ENCODE measurements around the gene TNFRSF6B.
"Not testable (repeated sequence)": the region's sequence is repeated elsewhere in the genome, so short reads cannot be mapped to it uniquely, and the experiment has no call there.

The TNFRSF6B gene

GRCh38 chr20:63711085-63711645 is 14.7 kb downstream of the TNFRSF6B start:
- DNase-seq, result no peak

- no peak for DNase-seq
Measured at GRCh38 chr20:63712191-63712590, 15.7 kb downstream of the TNFRSF6B start.

DNA sequence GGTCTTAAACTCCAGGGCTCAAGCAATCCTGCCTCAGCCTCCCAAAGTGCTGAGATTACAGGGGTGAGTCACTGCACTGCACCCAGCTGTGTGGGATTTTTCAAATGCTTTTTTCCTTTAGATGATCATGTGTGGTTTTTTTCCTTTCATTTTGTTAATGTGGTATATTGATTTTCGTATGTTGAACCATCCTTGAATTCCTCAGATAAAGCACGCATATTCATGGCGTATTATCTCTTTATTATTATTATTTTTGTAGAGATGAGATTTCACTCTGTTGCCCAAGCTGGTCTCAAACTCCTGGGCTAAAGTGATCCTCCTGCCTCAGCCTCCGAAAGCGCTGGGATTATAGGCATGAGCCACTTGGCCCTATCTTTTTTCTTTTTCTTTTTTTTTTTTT is 18.4 kb downstream of the TNFRSF6B start:
- DNase-seq, result no peak

GRCh38 chr20:63718996-63719395 is 22.5 kb downstream of the TNFRSF6B start:
- DNase-seq, result no peak

GRCh38 chr20:63722967-63723622 is 26.6 kb downstream of the TNFRSF6B start:
- not testable (repeated sequence) for DNase-seq

DNA sequence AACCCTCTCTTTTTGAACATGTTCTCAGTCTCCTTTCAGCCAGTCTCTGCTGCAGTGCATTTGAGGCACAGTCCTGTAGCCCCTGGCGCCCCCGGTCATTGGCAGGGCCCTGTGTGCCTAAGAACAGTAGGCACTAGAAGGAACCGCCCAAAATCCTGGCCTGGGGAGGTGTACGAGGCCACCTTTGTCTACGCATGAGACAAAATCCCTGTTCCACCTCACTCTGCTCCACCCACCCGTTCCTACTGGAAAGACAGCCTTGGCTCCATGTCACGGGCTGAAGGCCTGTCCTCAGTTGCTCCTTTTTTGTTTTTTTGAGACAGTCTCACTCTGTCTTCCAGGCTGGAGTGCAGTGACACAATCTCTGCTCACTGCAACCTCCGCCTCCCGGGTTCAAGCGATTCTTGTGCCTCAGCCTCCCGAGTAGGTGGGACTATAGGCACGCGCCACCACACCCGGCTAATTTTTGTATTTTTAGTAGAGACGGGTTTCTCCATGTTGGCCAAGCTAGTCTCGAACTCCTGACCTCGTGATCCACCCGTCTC is 33.8 kb downstream of the TNFRSF6B start:
- DNase-seq, result not testable (repeated sequence)

DNA sequence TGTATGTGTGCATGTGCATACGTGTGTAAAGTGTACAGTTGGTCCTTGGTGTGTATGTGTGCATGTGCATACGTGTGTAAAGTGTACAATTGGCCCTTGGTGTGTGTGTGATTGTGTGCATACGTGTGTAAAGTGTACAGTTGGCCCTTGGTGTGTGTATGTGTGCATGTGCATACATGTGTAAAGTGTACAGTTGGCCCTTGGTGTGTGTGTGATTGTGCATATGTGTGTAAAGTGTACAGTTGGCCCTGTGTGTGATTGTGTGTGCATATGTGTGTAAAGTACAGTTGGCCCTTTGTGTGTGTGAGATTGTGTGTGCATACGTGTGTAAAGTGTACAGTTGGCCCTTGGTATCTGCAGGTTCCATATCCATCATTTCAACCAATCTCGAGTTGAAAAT is 35.0 kb downstream of the TNFRSF6B start:
- DNase-seq, result no peak

- no peak for DNase-seq
Measured at GRCh38 chr20:63732118-63733095, 36.0 kb downstream of the TNFRSF6B start.

GRCh38 chr20:63733117-63733516 is 36.7 kb downstream of the TNFRSF6B start:
- no peak for DNase-seq

DNA sequence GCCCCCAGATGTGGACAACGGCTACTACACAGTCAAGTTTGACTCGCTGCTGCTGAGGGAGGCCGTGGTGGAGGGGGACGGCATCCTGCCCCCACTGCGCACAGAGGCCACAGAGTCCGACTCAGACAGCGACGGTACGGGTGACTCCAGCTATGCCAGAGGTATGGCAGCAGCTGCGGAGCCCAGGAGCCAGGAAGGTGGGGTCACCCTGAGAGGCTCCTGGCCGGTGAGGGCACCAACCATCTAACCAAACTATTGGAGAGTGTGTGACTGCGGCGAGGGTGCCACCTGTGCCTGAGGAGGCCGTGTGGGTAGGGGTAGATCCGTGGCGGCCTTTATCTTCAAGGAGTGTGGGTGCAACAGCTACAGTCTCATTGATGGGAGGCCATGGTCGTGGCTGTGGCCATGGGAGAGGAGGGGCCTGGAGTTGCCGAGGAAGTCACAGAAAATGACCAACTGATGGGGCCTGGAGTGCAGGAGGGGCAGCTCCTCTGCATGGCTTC is 37.2 kb downstream of the TNFRSF6B start:
- no peak for DNase-seq

- DNase-seq, result no peak
Measured at GRCh38 chr20:63734111-63734945, 37.9 kb downstream of the TNFRSF6B start.

- no peak for DNase-seq
Measured at GRCh38 chr20:63734946-63735858, 38.8 kb downstream of the TNFRSF6B start.

DNA sequence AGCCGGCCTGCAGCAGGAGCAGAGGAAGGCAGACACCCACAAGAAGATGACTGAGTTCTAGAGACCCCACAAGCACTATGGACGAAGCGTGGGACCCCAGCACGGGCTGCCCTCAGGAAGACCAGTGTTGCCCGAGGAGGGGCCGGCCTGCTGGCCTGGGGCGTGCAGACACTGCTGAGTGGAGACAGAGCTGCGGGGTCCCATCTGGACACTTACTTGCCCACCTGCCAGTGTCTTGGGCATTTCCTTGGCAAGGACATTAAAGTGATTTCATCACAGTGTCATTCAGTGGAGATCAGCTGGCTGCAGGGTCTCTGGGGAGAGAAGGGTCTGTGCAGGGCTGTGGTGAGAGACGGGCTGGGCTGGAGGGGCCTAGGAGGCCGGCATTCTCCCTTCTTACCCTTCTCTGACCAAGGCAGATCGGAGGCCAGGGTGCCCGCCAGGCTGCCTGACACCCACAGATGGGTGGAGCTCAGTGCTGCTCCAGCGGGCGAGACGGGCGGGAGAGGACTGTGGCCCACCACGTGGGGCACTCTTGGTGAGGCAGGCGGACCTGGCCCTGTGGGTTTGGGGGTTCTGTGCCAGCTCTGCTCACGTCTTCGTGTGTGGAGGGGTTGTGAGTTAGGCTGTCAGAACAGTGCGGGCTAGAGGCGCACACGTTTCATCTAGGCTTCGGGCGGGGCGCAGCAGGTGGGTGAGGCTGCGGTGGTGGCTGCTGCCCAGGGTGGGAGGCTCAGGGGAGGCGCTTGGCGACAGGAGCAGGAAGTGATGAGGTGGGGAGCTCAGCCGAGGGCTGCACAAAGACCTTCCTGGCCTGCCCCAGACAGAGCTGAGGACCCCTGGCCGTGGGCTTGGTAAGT is 39.6 kb downstream of the TNFRSF6B start, which contains the start of gene LIME1:
LIME1 (plus strand) TSS at position 806 of the 860 bp plus-strand sequence. CDS start 886 bp downstream, outside the sequence.
- peak in 1 of 2 donors; percentile 12 for DNase-seq

GRCh38 chr20:63736893-63737694 is 40.6 kb downstream of the TNFRSF6B start:
- DNase-seq, result no peak

GRCh38 chr20:63737695-63737944 is 41.2 kb downstream of the TNFRSF6B start:
- DNase-seq, result no peak

- DNase-seq, result no peak
Measured at GRCh38 chr20:63737945-63738686, 41.7 kb downstream of the TNFRSF6B start.

DNA sequence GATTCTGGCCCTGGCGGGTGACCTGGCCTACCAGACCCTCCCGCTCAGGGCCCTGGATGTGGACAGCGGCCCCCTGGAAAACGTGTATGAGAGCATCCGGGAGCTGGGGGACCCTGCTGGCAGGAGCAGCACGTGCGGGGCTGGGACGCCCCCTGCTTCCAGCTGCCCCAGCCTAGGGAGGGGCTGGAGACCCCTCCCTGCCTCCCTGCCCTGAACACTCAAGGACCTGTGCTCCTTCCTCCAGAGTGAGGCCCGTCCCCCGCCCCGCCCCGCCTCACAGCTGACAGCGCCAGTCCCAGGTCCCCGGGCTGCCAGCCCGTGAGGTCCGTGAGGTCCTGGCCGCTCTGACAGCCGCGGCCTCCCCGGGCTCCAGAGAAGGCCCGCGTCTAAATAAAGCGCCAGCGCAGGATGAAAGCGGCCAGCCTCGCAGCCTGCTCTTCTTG is 42.3 kb downstream of the TNFRSF6B start:
- DNase-seq, result peak in 1 of 2 donors; percentile 7

All from inflammatory macrophage treated with lipopolysaccharide for 1 hour (primary cell).